ACHN (cell line): ENCODE results near the gene C10orf90.

ENCODE experiments used
- DNase-seq: peaks from one replicate; pipeline ENCODE4 v3.0.0-alpha.2; 2015
- in situ Hi-C: cut with HindIII; loops from 2 replicates; pipeline ENCODE4 v1.10.0; 2017; ENCODE audit warnings: low sequenced_read_pairs, low pct_ligation_motif_present, low pct_unique_long_range_greater_than_20kb

The C10orf90 gene

DNA sequence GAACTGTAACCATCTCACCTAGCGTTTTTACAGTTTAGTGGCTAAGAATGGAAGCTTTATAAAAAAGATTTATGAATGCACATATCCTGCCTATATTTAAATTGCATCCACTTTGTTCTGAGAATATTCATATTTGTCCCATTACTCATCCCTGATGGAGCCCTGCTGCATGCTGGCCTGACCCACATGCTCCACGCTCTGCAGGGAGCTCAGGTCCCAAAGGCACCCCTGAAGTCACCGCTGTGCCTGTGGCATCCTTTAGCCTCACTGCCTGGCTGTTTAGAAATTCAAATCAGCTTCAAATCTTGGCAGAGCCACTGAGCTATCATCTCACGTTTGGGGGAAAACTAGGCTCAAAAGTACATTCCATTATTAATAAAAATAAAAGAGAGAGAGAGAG, 24.4 kb downstream of the C10orf90 start:
- in situ Hi-C loops = no loop called here
- DNase-seq = no peak

DNA sequence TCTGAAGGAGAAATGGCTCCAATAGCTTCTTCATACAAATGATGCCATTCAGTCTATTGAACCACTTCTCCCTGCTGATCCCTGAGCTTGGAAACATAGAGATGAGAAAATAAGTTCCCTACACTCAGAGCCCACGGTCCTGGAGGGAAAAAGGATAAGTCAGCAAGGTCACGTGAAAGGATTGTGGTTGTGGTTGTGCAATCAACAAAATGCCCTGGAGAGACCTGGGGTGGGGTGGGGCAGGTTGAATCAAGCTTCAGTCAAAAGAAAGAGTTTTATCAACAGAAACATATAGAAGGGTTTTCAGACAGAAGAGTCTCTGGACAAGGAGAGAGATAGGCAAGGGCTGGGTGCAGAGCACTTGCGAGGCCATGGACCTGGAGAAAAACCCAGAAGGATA, 30.1 kb downstream of the C10orf90 start:
- in situ Hi-C loops = no loop called here
- DNase-seq = no peak

DNA sequence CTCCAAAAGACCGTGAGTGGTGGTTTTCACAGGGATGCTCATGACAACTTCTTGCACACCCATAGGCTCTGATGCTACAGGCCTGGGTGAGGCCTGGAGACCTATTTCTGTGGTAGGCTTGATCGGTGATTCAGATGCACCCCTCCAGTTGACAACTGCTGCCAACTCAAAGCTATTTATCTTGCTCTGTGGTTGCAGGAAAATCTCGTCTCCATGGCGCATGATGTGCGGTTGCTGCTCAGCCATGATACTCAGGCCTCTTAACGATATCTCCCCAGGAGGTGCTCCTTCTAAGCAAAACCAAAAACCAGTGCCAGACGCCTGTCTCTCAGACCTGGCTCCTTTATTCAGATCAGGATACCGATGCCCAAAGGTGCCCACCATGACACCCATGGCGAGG, 31.4 kb downstream of the C10orf90 start:
- in situ Hi-C loops = no loop called here
- no peak for DNase-seq

DNA sequence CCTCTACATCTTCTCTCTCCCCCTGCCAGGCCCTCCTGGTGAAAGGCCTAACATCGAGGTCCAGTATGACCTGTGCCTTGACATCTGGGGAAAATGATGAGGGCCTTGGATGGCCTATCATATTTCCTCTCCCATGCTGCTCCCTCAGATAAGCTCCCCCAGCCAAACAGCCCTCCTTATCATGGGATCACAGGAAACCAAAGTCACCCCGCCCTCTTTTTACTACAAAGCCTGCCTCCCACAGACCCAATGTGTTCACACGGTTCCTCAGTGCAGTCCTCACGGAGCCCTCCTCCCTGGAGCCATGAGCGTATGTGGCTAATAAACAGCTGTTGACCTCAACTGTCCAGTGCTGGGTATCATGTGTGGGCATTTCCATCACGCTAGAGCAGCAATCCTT, 32.0 kb downstream of the C10orf90 start:
- in situ Hi-C loops = no loop called here
- DNase-seq = no peak

DNA sequence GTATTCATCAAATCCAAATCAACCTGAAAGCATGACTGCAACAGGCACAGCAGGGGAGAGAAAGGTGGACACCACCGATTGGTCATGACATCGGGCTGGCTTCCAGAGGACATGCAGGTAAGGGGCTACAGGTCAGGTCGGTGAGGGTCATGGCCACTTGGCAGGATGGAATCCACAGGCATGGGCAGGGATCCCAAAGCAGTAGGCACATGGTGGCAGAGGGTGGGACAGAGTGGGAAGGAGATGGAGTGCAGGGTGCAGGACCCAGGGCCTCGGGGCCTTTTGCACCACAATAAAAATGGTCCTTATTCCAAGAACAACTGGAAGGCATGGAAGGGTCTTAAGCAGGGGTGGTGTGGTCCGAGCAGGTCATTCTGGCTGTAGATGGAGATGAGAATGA, 33.0 kb downstream of the C10orf90 start:
- no peak for DNase-seq
- in situ Hi-C loops = no loop called here

DNA sequence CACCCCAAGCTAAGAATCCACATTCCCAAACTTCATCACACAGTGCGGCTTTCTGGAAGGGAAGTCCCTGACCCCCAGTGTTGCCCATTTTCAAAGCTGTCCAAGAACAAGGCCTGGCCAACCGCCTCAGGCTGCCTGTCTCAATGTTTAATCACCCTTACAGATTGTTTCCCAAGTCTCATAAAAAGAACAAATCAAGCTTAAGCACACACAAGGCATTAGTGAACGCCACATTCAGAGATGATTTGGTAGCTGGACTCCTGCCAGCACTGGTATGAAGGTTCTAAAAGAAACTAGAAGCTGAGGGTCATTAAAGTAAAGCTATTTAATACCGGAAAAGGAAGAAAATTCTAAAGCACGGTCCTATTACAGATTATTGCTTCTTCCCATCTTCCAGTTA, 35.6 kb downstream of the C10orf90 start:
- DNase-seq = no peak

DNA sequence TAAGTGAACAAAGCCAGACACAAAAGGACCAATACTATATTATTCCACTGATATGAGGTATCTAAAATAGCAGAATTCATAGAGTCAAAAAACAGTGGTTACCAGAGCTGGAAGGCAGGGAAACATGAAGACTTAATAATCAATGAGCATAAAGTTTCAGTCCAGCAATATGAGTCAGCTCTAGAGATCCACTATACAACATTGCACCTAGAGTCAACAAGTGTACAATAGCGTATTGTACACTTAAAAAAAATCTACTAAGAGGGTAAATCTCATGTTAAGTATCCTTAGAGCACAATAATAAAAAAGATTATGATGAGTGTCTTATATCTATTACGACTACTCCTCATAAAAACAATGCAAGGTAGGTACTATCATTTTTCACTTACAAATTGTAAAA, 36.1 kb downstream of the C10orf90 start:
- in situ Hi-C loops = no loop called here
- DNase-seq = no peak

More for the DNA sequence above, 35.6 kb downstream of the C10orf90 start:
- in situ Hi-C loops = no loop called here

DNA sequence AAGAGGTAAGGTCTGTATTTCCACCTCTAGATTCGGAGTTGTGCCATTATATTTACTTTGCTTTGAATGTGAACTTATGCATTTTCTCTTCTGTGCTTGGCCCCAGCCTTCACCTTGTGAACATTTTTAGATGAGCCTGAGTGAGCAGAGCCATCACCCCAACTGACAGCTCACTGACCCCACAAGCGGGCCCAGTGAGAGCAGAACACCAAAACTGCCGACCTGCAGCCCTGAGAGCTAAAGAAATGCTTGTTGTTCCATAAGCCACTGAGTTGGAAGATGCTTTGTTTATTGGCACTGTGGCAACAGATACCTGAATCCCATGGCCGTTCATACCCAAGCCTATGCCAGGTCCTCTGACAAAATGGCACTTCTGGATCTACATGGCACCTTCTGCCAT, 37.8 kb downstream of the C10orf90 start:
- in situ Hi-C loops = no loop called here
- no peak for DNase-seq

DNA sequence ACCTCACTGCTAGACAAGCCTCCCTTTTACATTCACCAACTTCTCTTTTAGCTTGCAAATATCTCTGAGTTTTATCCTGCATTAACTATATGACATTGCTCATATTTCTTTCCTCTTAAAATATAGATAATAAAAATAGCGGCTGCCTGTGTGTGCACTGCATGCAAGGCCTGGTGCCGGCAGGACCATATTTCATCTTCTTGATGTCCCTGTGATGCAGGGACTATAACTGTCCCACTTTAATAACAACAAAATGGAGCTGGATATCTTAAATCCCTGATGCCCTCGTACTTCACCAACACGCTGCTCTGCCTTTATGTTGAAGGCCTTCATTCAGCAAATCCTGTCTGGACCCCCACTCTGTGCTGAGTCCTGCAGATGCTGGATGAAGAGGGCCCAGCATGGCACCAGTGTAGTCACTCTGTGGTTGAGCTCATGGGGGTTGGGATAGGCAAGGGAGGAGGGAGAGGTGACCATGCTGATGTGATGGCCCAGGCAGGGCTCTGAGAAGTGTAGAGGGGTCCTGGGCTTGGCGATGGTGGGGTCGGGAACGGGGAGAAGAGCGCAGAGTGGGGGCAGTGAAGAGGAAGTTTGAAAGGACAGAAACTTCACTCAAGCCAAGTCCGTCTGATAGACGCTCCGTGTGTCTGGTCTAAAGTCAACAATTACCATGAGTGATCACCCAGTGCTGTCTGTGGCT, 40.4 kb downstream of the C10orf90 start:
- in situ Hi-C loops = no loop called here
- DNase-seq = no peak

DNA sequence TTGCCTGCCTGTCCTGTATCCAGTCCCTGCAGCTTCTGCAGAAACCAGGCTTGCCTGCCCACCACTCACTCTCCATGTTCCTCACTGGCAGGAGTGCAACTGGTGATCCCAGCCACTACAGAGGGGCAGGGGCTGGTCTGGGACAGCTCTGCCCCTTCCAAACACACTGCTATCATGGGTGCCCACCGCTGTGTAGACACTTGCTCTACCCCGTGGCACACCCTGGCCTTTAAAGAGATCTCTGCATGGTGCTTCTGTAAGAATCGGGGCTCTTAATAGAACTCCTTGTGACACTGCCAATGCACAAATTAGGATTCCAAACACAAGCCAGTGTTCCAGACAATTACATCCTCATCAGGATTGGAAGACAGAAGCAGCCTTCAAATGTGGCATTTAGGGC, 41.7 kb downstream of the C10orf90 start:
- in situ Hi-C loops = no loop called here

DNA sequence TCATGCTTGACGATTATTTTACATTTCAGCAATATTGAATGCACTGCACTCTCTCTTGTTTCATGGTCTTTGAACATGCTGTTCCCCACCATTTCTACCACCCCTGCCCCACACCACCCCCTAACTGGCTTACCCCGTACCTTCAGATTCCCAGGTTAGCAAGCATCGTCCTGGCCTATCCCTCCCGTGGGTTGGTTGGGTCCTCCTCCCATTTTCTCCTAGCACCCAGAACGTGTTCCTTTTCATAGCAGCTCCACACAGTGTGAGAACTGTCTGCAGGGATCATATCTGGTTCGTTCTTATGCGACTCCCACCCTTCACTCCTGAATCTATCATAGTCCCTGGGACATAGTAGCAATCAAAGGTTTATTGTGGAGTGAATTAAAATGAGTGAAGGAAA, 48.6 kb downstream of the C10orf90 start:
- DNase-seq = no peak

More for the DNA sequence above, 41.7 kb downstream of the C10orf90 start:
- DNase-seq = no peak

DNA sequence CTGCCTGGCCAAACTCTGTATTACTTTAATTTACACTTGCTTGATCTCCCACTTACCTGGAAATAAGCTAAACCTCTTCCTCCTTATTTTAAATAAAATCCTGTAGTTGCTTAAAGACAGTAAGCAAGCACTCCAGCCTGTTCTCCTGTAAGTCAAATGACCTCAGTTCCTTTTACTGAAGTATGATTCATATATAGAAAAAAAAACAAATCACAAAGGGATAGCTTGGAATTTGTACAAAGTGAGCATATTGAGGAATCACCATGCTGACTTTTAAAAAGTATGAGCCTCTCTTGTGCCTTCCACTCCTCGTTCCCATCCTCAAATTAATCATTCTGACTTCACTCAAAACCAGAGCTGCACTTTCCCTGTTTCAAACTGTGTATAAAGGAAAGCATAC, 52.0 kb downstream of the C10orf90 start:
- no peak for DNase-seq
- in situ Hi-C loops = no loop called here

More for the DNA sequence above, 48.6 kb downstream of the C10orf90 start:
- in situ Hi-C loops = no loop called here

DNA sequence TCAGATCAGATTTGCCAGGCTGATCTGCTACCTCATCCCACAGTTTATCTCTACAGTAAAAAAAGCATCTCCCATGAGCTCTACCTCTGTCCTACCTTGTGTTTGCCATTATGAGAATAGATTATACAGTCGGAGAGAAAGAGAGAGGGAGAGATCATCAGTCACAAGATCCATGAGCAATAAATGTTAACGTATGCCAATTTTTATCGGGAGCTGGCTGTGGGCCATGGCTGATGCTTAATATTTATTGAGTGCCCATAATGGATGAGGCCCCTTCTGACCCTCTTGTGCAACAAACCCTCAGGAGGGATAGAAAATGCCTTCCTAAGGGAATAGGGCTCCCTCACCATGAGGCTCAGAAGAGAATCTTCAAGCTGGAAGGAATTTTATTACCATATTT, 52.8 kb downstream of the C10orf90 start:
- in situ Hi-C loops = no loop called here
- no peak for DNase-seq

DNA sequence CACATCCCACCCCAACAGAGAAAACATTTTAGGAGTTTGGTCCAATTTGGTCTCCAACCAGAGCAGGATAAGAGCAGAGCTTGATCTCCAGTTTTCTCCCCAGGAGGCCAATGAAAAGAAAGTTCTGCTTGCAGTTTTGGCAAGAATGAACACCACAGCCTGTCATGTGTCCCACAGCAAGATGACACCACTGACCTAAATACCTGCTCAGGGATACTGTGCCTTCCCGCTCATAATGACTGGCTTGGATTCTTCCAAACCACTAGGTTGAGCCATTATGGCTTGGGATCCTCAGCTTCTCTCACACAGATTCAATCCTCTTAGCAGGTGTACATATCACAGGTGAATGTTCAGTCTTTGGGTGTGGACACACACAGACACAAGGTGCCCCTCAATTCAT, 53.3 kb downstream of the C10orf90 start:
- no peak for DNase-seq
- in situ Hi-C loops = no loop called here

DNA sequence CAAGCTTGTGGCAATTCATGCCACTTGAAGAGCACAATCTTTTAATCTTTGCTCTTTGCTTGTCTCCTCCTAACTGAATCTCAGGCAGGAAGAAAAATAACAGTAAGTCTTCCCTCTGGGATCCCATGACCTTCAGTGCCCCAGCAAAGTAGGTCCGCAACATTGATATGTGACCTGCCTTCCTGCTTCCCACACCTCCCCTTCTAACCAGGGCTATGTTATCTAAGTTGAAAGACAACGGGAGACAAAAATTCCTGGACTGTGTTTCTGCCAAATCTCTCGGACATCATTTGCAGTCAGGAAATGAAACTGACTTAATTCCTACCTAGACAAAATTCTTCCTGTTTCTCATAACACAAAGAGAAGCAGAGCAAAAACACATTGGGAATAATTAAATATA, 53.8 kb downstream of the C10orf90 start:
- in situ Hi-C loops = no loop called here
- DNase-seq = no peak

DNA sequence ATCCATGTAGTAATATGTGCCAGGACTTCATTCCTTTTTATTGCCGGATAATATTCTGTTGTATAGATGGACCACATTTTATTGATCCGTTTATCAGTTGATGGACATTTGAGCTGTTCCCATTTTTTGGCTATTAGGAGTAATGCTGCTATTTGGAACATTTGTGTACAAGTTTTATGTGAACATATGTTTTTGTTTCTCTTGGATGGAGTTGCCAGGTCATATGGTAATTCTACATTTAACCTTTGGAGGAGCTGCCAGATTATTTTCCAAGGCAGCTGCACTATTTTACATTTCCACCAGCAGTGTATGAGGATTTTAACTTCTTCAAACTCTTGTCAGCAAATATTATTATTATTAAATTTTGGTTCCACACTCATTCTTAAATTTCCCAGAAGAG, 59.2 kb downstream of the C10orf90 start:
- in situ Hi-C loops = no loop called here
- DNase-seq = no peak

DNA sequence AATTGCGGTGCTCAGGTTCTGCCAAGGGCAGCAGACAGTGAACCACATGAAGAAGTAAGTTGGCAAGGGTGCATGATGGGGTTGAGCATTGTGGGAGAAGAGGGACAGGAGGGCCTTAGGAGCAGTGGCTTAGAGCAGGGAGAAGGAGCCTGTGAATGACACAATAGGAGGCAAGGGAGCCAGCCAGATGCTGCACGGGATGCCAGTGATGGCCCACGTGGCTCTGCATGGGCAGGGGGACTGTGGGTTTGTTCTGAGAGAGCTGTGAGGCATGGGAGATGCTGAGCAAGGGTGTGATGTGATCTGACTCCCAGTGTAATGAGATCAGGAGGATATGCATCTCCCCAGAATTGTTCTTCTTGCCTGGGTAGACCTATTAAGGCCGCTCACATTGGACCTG, 60.9 kb downstream of the C10orf90 start:
- in situ Hi-C loops = no loop called here
- DNase-seq = no peak

DNA sequence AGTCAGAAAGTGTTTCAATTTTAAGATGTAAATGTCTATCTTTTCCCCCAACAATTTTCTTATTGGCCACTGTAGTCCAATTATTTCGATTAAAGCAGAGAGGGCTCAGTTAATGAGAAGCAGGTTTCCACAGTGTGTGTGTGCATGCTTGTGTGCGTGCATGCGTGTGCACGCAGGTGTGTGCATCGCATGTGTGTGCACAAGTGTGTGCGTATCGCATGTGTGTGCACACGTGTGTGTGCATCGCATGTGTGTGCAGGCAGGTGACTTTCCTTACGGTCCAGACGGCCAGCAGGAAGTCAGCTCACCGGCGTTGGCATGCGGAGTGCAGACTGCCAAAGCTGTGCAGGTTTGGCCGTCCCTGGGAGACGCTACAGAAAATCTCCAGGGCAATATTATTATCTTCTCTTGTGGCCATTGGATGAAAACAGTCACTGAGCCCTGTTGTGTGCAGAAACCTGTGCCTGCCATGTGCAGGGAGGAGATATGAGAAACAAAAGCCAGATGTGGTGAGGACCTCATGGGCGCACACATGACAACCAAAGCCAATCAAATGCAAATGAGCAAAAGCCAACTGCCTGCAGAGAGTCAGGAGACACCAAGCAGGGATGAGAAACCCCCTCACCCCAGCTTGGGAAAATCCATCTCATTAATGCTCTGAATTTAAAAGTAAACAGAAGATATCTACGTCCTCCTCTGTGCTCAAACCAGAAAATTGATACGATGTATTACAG, 70.4 kb downstream of the C10orf90 start:
- in situ Hi-C loops = no loop called here
- no peak for DNase-seq

DNA sequence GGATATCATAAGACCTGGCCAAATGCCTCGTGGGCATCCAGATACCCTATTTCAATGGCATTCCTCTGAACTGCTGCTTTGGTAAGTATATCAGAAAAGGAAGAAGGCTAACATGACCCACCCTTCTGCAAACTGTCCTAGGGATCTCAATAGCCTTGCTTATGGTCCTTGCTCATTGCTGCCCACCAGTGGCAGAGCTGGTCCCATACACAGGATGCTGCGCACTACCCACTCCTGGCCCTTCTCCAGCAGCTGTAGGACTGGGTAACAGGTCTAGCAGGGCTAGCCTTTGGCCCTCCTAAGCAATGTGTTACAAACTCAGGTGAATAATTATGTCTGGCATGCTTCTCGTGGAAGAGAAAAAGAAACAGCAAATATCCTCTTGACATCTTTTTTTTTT, 72.5 kb downstream of the C10orf90 start:
- in situ Hi-C loops = no loop called here
- peak; percentile 69 for DNase-seq

DNA sequence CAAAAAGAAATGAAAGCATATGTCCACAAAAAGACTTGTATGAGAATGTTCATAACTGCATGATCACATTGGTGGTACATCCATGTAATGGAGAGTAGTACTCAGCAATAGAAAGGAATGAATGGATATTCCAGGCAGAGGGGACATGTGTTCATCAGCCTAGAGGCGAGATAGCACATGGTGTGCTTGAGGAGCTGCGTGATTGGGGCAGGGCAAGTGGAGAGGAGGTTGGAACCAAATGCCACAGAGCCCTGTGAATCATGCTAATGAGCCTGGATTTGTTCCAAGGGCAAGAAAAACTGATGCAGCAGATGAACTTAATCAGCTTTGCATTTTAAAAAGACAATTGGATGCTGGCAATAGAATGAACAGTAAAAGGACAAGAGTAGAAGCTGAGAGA, 73.3 kb downstream of the C10orf90 start:
- in situ Hi-C loops = no loop called here

More for the DNA sequence above, 73.3 kb downstream of the C10orf90 start:
- no peak for DNase-seq
